Gastrocnemius medialis (tissue), 4 donors: ENCODE measurements around the gene ZNF787. TPM values are rescaled to one million over a fixed set of nuclear protein-coding genes. Genes with fewer than 3 reads are reported as not detected.

Experiments used
- ATAC-seq, 2 donors: fragments of 150-250 bp; one replicate each; pipeline ENCODE4 v1.9.1; 2016
- DNase-seq, 2 donors: peaks; one replicate each; pipeline ENCODE4 v3.0.0-alpha.2; 2019
- H3K27ac ChIP-seq, 4 donors: fragments of 200-600 bp; sonication (generic); 1 replicate in 1 of 4; 2 replicates in 3 of 4; pipeline ENCODE4 v1.5.1; 2016 to 2018; ENCODE audit warnings: mild to moderate bottlenecking in 2 of 4, moderate library complexity in 1 of 4
- H3K27me3 ChIP-seq, 3 donors: fragments of 200-600 bp; sonication (generic) in 2 of 3; 1 replicate in 1 of 3; 2 replicates in 2 of 3; pipeline versions ENCODE4 v1.5.1 to v1.6.0; 2016 to 2019; ENCODE audit warnings: mild to moderate bottlenecking in 1 of 3, moderate library complexity in 1 of 3
- H3K36me3 ChIP-seq, 2 donors: fragments of 200-600 bp; sonication (generic) in 1 of 2; one replicate each; pipeline ENCODE4 v1.5.1; 2017 to 2018
- H3K4me1 ChIP-seq, 2 donors: fragments of 200-600 bp; sonication (generic) in 1 of 2; one replicate each; pipeline ENCODE4 v1.5.1; 2016 to 2017; ENCODE audit warnings: mild to moderate bottlenecking in 2 of 2
- H3K4me3 ChIP-seq, 4 donors: fragments of 200-600 bp; sonication (generic) in 3 of 4; 1 replicate in 1 of 4; 2 replicates in 3 of 4; pipeline ENCODE4 v1.5.1; 2016 to 2019; ENCODE audit warnings: mild to moderate bottlenecking in 2 of 4
- H3K9me3 ChIP-seq, 3 donors: fragments of 200-600 bp; sonication (generic) in 2 of 3; 1 replicate in 1 of 3; 2 replicates in 2 of 3; pipeline ENCODE4 v1.5.1; 2016 to 2019
- CTCF ChIP-seq, 5 experiments: fragments of 450-650 bp in 3 of 5; fragments of 200-600 bp in 2 of 5; sonication (generic) in 2 of 5; IDR thresholded peaks in 4 of 5; conservative IDR thresholded peaks in 1 of 5; 1 replicate in 4 of 5; 2 replicates in 1 of 5; pipeline ENCODE4 v1.5.1; 2016 to 2019; ENCODE audit warnings: antibody characterized with exemption in 5 of 5, mild to moderate bottlenecking in 3 of 5, moderate library complexity in 3 of 5
- POLR2A ChIP-seq, 2 donors: fragments of 450-650 bp; IDR thresholded peaks; one replicate each; pipeline ENCODE4 v1.6.1; 2017; ENCODE audit warnings: antibody characterized with exemption in 2 of 2, mild to moderate bottlenecking in 2 of 2, moderate library complexity in 2 of 2
- in situ Hi-C, 4 donors: fragments of 200-750 bp; cut with MboI; loops; one replicate each; pipeline versions ENCODE4 v1.15.0 to v1.8.0; 2017; ENCODE audit warnings: low sequenced_read_pairs in 4 of 4
- intact Hi-C: fragments of 100-400 bp; cut with DNase I; formaldehyde crosslinking; loops from one replicate; pipeline ENCODE4 v1.15.1; 2023; ENCODE audit warnings: low total_unique reads
- total RNA-seq, 4 donors: library from RNA; depleted of rRNA; stranded (reverse); fragments of >200 nt; gene quantifications; one replicate each; pipeline versions ENCODE4 v1.1.0 to v1.2.3, GENCODE V29; 2016

ZNF787 gene
- total RNA-seq, result 10 to 100 TPM; 16.7 to 43.0 (median 26.5) TPM

DNA sequence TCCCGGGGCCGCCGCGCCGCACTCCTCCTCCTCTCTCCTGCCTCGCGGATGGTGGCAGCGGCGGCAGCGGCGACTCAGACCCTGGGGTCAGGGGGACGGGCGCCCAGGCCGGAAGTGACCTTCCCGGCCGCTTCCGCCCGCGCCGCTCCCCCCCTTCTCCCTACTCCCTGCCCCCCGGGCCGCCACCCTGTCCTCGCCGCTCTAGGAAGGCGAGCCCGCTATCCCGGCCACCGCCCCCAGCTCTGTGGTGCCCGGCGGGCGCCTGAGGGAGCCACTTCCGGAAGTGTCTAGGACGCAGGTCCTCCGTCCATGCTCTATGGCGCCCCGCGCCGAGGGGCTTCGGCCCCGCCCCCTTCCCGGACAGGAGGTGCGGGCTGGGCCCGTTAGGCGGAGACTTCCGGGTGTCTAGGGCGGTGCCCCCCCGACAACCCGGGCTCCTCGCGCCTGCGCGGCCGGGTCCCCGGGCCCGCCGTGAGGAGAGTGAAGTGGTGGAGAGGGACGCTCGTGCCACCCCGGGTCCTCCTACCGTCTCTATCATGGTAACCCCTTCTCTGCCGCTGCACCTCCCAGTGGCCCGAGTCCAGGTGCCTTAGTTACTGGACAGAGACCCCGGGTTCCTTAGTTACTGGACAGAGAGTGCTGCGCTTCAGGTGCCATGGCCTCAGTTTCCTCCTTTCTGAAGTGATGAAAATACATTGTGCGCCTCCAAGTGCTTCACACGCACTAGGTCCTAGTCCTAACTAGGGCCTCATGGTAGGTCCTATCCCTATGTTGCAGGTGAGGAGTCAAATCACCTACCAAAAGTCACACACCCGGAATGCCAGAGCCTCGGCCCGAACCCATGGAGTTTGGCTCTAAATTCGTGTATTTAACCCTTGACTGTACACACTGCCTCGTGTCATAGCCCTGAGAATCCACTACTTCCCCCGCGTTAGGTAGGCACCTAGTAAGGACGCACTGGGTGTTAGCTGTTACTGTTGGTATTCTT lies at the start of gene ZNF787:
Gene ZNF787 (minus strand): TSS at position 116 of the 988 bp plus-strand sequence. CDS start 18,078 bp downstream, outside the sequence.
- ATAC-seq (peak; percentile 77 to 85), DNase-seq (peak; percentile 95 to 99)
- intact Hi-C loops (loop anchor here (1.0 to 2.0 kb wide), 4 partner anchors 19 to 466 kb away; partner anchors contain the start of genes EPN1 and U2AF2), in situ Hi-C loops (no loop called here)
- H3K27ac ChIP-seq, result peak within 1 kb of the TSS; percentile 92 to 99 (median 98)
- H3K4me3 ChIP-seq, result peak within 1 kb of the TSS; percentile 79 to 93 (median 88)
- H3K27me3 ChIP-seq, result no peaks in the 10 kb centered on the region
- H3K9me3 ChIP-seq, result no peaks in the 10 kb centered on the region
- no peak for TF ChIP-seq CTCF (IDR thresholded peaks at IDR 0.05 in 4 of 5, conservative IDR thresholded peaks at IDR 0.05 in 1 of 5)
- TF ChIP-seq POLR2A (IDR thresholded peaks at IDR 0.05), result peak; percentile 54 to 60
- peaks cover 35 to 54% of the 10 kb centered on the region in 2 donors for H3K4me1 ChIP-seq
- H3K36me3 ChIP-seq, result no peaks in the 10 kb centered on the region

DNA sequence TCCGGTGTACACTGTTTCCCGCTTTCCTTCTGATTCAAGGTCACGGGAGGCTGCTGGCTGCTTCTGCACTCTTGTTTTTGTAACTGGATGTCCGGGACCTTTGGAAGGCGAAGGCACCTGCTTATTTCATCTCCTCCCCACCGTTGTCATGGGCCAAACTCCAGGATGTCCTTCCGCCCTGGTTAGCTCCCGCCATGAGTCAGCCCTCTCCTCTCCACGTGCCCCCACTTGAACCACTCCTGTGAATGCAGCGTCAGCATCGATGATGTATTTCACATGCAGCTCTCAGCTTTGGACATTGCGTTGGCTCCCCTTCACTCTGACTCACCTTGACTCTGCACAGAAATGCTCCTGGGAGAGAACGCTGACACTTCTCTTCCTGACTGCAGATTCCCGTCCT lies 49.2 kb upstream of the ZNF787 start:
- DNase-seq (no peak), ATAC-seq (peak in 1 of 2 donors; percentile 36)
- H3K27ac ChIP-seq, result no peak overlapping the region
- no peak overlapping the region for H3K4me3 ChIP-seq
- H3K27me3 ChIP-seq, result peaks cover 0 to 8% (median 3%) of the 10 kb centered on the region in 3 donors
- intact Hi-C loops (no loop called here), in situ Hi-C loops (no loop called here)
- no peaks in the 10 kb centered on the region for H3K9me3 ChIP-seq
- no peak for TF ChIP-seq POLR2A (IDR thresholded peaks at IDR 0.05)
- TF ChIP-seq CTCF (IDR thresholded peaks at IDR 0.05 in 4 of 5, conservative IDR thresholded peaks at IDR 0.05 in 1 of 5), result no peak
- H3K36me3 ChIP-seq, result no peaks in the 10 kb centered on the region
- no peaks in the 10 kb centered on the region for H3K4me1 ChIP-seq

DNA sequence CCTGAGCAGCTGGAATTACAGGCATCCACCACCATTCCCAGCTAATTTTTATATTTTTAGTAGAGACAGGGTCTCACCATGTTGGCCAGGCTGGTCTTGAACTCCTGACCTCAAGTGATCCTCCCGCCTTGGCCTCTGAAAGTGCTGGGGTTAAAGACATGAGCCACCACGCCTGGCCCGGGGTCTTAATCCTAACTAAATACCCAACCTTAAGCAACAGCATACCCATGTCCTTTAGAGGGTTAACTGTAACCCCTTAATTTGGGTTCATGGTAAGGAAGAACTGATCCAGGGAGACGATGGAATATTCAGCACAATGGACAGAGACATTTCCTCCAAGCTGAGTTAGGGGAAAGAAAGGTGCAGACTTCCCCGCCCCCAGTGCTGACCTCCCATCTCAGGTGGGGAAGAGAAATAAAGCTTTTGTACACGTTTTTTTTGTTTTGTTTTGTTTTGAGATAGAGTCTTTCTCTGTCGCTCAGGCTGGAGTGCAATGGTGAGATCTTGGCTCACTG lies 46.0 kb upstream of the ZNF787 start:
- no peak for ATAC-seq
- no peaks in the 10 kb centered on the region for H3K27me3 ChIP-seq
- H3K9me3 ChIP-seq, result no peaks in the 10 kb centered on the region
- intact Hi-C loops (no loop called here), in situ Hi-C loops (loop anchor here (5.0 to 10.0 kb wide), 3 partner anchors 85 to 92 kb away; no protein-coding TSS in a partner anchor)
- DNase-seq, result no peak
- no peak overlapping the region for H3K4me3 ChIP-seq
- no peaks in the 10 kb centered on the region for H3K36me3 ChIP-seq
- H3K4me1 ChIP-seq, result no peaks in the 10 kb centered on the region
- H3K27ac ChIP-seq, result no peak overlapping the region
- TF ChIP-seq CTCF (IDR thresholded peaks at IDR 0.05 in 4 of 5, conservative IDR thresholded peaks at IDR 0.05 in 1 of 5) (no peak), POLR2A (IDR thresholded peaks at IDR 0.05) (no peak)

DNA sequence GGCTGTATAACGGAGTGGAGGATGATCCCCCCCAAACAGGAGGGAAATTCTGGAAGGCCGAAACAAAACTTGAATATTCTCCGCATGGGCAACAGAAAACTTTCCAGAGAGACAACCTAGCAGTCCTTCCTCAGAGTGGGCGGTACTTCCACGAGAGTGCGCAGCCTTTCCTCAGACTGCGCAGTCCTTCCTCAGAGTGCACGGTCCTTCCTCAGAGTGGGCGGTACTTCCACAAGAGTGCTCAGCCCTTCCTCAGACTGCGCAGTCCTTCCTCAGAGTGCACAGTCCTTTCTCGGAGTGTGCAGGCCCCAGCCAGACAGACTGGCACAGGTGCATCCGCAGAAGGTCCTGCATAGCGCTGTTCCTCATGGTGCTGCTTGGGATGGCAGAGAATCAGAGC lies 42.0 kb upstream of the ZNF787 start:
- Histone ChIP-seq H3K27me3 (no peaks in the 10 kb centered on the region), H3K27ac (no peak overlapping the region), H3K4me3 (no peak overlapping the region), H3K4me1 (no peaks in the 10 kb centered on the region), H3K36me3 (peaks cover 0 to 24% of the 10 kb centered on the region in 2 donors), H3K9me3 (no peaks in the 10 kb centered on the region)
- no peak for ATAC-seq
- in situ Hi-C loops, result loop anchor here in 1 of 4 donors (10.0 kb wide), 1 partner anchor 88 kb away; no protein-coding TSS in a partner anchor
- intact Hi-C loops, result no loop called here
- no peak for DNase-seq
- TF ChIP-seq POLR2A (IDR thresholded peaks at IDR 0.05), result no peak

DNA sequence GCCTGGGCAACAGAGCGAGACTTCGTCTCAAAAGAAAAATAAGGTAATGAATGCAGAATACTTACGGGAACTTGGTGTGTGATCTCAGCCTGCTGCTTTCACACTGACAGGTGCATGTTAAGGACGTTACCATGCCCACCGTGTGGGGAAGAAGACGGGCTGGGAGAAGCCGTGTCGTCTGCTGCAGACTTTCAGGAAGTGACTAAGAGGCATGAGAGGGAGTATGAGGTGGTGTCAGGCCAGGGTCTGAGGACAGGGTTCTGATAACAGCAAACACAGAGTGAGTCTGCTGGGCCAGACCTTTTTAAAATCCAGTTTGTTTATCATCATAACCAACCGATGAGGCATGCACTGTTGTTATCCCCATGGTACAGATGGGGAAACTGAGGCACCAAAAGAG lies 41.2 kb upstream of the ZNF787 start:
- DNase-seq, result no peak
- intact Hi-C loops, result no loop called here
- in situ Hi-C loops, result loop anchor here in 1 of 4 donors (10.0 kb wide), 1 partner anchor 87 kb away; no protein-coding TSS in a partner anchor
- ATAC-seq, result no peak
- no peaks in the 10 kb centered on the region for H3K9me3 ChIP-seq
- peaks cover 0 to 24% of the 10 kb centered on the region in 2 donors for H3K36me3 ChIP-seq
- H3K4me3 ChIP-seq, result no peak overlapping the region
- no peak for TF ChIP-seq CTCF (IDR thresholded peaks at IDR 0.05 in 4 of 5, conservative IDR thresholded peaks at IDR 0.05 in 1 of 5)
- TF ChIP-seq POLR2A (IDR thresholded peaks at IDR 0.05), result no peak
- H3K27ac ChIP-seq, result no peak overlapping the region
- no peaks in the 10 kb centered on the region for H3K4me1 ChIP-seq
- H3K27me3 ChIP-seq, result no peaks in the 10 kb centered on the region
